ENCODE measurements around the gene CCDC24. TPM values are rescaled to one million over a fixed set of nuclear protein-coding genes. Genes with fewer than 3 reads are reported as not detected.

Gene CCDC24
- total and polyA plus RNA-seq, 2 donors (not counting 3 experiments of a cell fraction or from before 2014, with no cell fraction given) = 2.2 to 3.1 TPM

- peaks cover 0 to 4% of the 10 kb centered on the region in 2 experiments for H3K27me3 ChIP-seq (ENCODE audit: control insufficient read depth in 2 of 2, insufficient read depth in 2 of 2, low read length in 2 of 2)
- H3K4me1 ChIP-seq (ENCODE audit: control insufficient read depth, extremely low read depth, insufficient read depth, low read length) = no peaks in the 10 kb centered on the region
- H2AFZ ChIP-seq (ENCODE audit: low read depth, low read length) = no peak overlapping the region
- TF ChIP-seq FOS (IDR thresholded peaks at IDR 0.05; ENCODE audit: borderline replicate concordance, insufficient read depth, low read length) (no peak), EZH2 (IDR thresholded peaks at IDR 0.05; ENCODE audit: borderline replicate concordance, low read depth, low read length, severe bottlenecking) (no peak), POLR2AphosphoS5 (IDR thresholded peaks at IDR 0.05; ENCODE audit: insufficient read depth, low read depth, low read length) (no peak), MYC (IDR thresholded peaks at IDR 0.05; ENCODE audit: low read depth, low read length) (no peak), JUN (IDR thresholded peaks at IDR 0.05; ENCODE audit: borderline replicate concordance, insufficient read depth, insufficient read length, low read depth) (no peak), POLR2A (IDR thresholded peaks at IDR 0.05; ENCODE audit: low read depth, low read length) (no peak)
- TF ChIP-seq, protein P1, sequence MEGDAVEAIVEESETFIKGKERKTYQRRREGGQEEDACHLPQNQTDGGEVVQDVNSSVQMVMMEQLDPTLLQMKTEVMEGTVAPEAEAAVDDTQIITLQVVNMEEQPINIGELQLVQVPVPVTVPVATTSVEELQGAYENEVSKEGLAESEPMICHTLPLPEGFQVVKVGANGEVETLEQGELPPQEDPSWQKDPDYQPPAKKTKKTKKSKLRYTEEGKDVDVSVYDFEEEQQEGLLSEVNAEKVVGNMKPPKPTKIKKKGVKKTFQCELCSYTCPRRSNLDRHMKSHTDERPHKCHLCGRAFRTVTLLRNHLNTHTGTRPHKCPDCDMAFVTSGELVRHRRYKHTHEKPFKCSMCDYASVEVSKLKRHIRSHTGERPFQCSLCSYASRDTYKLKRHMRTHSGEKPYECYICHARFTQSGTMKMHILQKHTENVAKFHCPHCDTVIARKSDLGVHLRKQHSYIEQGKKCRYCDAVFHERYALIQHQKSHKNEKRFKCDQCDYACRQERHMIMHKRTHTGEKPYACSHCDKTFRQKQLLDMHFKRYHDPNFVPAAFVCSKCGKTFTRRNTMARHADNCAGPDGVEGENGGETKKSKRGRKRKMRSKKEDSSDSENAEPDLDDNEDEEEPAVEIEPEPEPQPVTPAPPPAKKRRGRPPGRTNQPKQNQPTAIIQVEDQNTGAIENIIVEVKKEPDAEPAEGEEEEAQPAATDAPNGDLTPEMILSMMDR (IDR thresholded peaks at IDR 0.05; ENCODE audit: extremely low read depth in 1 of 2, insufficient read depth in 1 of 2, low read depth in 1 of 2, low read length in 2 of 2) = no peak
- H3K4me3 ChIP-seq (replicated peaks in 1 of 3; ENCODE audit: insufficient read depth in 1 of 3, low read depth in 1 of 3, low read length in 3 of 3) = no peak overlapping the region
- no peaks in the 10 kb centered on the region for H4K20me1 ChIP-seq (replicated peaks; ENCODE audit: control insufficient read depth, extremely low read depth, insufficient read depth, low read length)
- H3K79me2 ChIP-seq (ENCODE audit: control insufficient read depth, insufficient read depth, low read length) = no peaks in the 10 kb centered on the region
- no peaks in the 10 kb centered on the region for H3K36me3 ChIP-seq (ENCODE audit: control insufficient read depth in 2 of 2, extremely low read depth in 1 of 2, insufficient read depth in 2 of 2, low read length in 2 of 2)
- dilution Hi-C loops (cut with MboI; ENCODE audit: extremely low pct_ligation_motif_present, low sequenced_read_pairs) = no loop called here
- no peaks in the 10 kb centered on the region for H3K9me1 ChIP-seq (replicated peaks; ENCODE audit: control insufficient read depth, extremely low read depth, insufficient read depth, low read length)
- H3K9me3 ChIP-seq (replicated peaks; ENCODE audit: control insufficient read depth, insufficient read depth, low read length) = no peaks in the 10 kb centered on the region
- no TSS peak for BruUV-seq (replicated peaks)
- no peak for FAIRE-seq
- H3K27ac ChIP-seq (ENCODE audit: insufficient read depth, low read depth, low read length) = no peak overlapping the region
- DNase-seq (ENCODE audit: low read depth, low spot score) = no peak
- CTCF ChIA-PET = interaction anchor here (1.3 kb wide), 1 partner anchor 12 kb away, joined by 3 read pairs; no protein-coding TSS in a partner anchor
- POLR2A ChIA-PET = interaction anchor here (0.5 kb wide), 1 partner anchor 355 kb away, joined by 3 read pairs; no protein-coding TSS in a partner anchor
- H3K4me2 ChIP-seq (ENCODE audit: insufficient read depth, low read length) = no peak overlapping the region
- H3K9ac ChIP-seq (replicated peaks; ENCODE audit: extremely low read depth, insufficient read depth, low read length) = no peak overlapping the region
- intact Hi-C loops (cut with micrococcal nuclease) = no loop called here
These were observed 25.5 kb downstream of the CCDC24 start for GRCh38 chr1:44016890-44017400.

Measured in endothelial cell of umbilical vein (primary cell).